RWPE1 (cell line): ENCODE data around the gene METTL15.
A peak's percentile ranks its signal among the peaks of the same experiment; 100 is the strongest.
"Not testable (repeated sequence)": the region's sequence is repeated elsewhere in the genome, so short reads cannot be mapped to it uniquely, and the experiment has no call there.

Experiments
- CTCF ChIA-PET: fragments of 350-600 bp; sonication (Branson Sonifier 250); formaldehyde crosslinking; extraction: SDS; loops from one replicate; lab custom pipeline; 2021; lab: Yijun Ruan, JAX
- POLR2A ChIA-PET: fragments of 400-600 bp; formaldehyde crosslinking; extraction: SDS; loops from one replicate; lab custom pipeline; 2020; ENCODE audit warnings: antibody characterized with exemption; ENCODE audit not compliant: low non-redundant PET; lab: Yijun Ruan, JAX
- DNase-seq: peaks from one replicate; pipeline ENCODE4 v3.0.0; 2012; ENCODE audit warnings: low spot score
- H3K27ac ChIP-seq: fragments of 450-650 bp; 2 replicates; pipeline ENCODE4 v1.5.1; 2017
- TF ChIP-seq, protein P1 (sequence below): fragments of 450-650 bp; conservative IDR thresholded peaks from 2 replicates; pipeline ENCODE4 v1.5.1; 2017; ENCODE audit warnings: low read depth, mild to moderate bottlenecking

Gene METTL15, protein sequence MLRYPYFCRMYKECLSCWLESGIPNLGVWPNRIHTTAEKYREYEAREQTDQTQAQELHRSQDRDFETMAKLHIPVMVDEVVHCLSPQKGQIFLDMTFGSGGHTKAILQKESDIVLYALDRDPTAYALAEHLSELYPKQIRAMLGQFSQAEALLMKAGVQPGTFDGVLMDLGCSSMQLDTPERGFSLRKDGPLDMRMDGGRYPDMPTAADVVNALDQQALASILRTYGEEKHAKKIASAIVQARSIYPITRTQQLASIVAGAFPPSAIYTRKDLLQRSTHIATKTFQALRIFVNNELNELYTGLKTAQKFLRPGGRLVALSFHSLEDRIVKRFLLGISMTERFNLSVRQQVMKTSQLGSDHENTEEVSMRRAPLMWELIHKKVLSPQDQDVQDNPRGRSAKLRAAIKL

DNA sequence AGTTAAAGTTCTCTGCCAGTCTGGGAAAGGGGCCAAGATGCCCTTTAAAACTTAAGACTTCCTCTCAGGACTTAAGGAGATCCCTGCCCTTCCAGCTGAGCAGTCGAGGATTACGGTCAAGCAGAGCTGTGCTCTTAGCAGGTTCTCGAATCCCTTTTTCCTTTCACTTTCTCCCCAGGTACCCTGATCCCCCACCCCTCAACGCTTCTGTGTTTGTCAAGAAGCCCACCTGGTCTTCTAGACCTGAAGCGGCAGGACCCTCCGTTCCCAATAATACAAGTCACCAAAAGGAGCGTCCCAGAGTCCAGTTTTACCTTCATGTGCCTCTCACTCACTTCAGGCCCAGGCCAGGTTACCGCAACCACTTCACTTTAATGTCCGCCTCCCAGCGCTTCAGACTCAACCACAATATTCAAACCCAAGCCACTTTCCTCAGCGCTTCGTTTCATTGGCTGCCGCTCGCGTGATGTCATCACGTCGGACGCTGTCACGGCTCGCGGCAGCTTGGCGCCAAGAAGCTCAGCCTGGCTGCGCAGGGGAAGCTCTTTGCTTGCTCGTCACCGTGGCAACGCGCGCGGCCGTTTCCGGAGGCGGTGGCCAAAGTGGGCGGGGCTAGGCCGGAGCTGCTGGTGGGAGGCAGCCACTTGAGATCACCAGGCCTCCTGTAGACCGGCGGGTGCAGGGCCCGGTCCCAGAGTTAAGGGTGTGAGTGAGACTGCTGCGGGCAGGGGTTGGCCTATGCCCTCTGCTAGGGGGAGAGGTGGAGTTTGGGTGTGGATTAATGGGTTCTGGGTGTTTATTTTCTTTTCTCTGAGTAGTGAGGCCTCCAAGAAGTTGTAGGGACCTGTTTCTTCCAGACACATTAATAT, at the start of gene METTL15, which contains the start of gene KIF18A:
Gene METTL15 (plus strand): TSS at position 639 of the 869 bp plus-strand sequence. CDS start 4,947 bp downstream, outside the sequence.
Gene KIF18A (minus strand): TSS at position 407 of the 869 bp plus-strand sequence. CDS start 10,209 bp downstream, outside the sequence.
- TF ChIP-seq, protein P1, sequence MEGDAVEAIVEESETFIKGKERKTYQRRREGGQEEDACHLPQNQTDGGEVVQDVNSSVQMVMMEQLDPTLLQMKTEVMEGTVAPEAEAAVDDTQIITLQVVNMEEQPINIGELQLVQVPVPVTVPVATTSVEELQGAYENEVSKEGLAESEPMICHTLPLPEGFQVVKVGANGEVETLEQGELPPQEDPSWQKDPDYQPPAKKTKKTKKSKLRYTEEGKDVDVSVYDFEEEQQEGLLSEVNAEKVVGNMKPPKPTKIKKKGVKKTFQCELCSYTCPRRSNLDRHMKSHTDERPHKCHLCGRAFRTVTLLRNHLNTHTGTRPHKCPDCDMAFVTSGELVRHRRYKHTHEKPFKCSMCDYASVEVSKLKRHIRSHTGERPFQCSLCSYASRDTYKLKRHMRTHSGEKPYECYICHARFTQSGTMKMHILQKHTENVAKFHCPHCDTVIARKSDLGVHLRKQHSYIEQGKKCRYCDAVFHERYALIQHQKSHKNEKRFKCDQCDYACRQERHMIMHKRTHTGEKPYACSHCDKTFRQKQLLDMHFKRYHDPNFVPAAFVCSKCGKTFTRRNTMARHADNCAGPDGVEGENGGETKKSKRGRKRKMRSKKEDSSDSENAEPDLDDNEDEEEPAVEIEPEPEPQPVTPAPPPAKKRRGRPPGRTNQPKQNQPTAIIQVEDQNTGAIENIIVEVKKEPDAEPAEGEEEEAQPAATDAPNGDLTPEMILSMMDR, result no peak
- CTCF ChIA-PET, result interaction anchor here (0.6 kb wide), 2 partner anchors 266 to 407 kb away, joined by 3 to 4 read pairs; no protein-coding TSS in a partner anchor
- peak; percentile 86 for DNase-seq
- peak within 1 kb of the TSS; percentile 91 for H3K27ac ChIP-seq
- POLR2A ChIA-PET, result no interaction called here

DNA sequence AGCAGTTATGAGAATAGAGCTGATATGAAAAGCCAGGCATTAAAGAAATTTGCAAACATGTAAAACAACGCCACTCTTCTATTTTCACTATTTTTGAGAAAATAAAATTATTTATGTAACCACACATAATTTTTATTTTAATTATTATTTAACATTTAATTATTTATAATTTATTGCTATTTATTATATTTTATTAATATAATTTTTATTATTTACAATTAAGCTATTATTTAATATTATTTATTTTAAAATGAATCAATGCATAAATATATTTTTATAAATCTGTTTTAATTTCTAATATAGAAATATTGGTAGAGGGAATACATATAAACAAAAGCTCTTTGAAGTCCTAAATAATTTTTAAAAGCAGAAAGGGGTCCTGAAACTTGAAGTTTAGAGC, 36.9 kb upstream of the METTL15 start:
- DNase-seq, result no peak
- ChIA-PET POLR2A (no interaction called here), CTCF (interaction anchor here (0.7 kb wide), 1 partner anchor 358 kb away, joined by 4 read pairs; no protein-coding TSS in a partner anchor)
- H3K27ac ChIP-seq, result no peak overlapping the region
- TF ChIP-seq, protein P1, result no peak

DNA sequence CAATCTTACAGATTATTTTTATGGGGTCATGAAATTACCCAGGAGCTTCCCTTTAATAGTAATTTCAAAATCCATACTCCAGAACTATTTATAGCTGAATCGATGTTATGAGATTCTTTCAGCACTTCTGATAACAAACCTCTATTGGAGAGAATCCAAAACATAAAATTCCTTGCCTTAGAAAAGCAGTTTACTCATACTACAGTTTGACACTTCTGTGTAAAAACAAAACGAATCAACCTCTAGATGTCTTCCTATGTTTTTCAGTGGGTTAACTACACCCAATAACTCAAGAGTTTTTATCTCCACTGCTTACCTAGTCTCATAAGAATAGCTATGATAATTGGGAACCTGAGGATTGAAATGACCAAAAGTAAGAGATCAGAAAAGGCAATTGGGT, 35.9 kb upstream of the METTL15 start:
- TF ChIP-seq, protein P1, result no peak
- H3K27ac ChIP-seq, result no peak overlapping the region
- POLR2A ChIA-PET, result no interaction called here
- no peak for DNase-seq
- CTCF ChIA-PET, result interaction anchor here (0.6 kb wide), 1 partner anchor 73 kb away, joined by 3 read pairs; no protein-coding TSS in a partner anchor

DNA sequence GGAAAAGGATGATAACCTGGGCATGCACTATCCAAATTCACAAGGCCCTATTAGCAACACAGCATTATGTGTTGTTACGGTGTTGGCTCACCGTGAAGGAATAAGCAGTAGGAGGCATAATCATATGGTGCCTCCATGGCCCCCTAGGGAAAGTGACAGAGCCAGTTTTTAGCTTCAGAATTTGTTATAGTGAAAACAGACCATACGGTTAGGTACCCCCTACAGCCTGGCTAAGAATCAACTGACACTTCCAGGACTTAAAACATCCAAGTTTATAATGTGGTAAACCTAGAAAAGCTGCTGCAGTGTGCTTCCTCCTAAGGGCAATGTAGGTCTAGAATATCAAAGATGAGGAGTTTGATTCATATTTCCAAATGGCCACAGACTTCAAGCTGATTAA, 30.7 kb upstream of the METTL15 start:
- ChIA-PET CTCF (interaction anchor here (0.5 to 0.6 kb wide), 2 partner anchors 9 to 314 kb away, joined by 3 read pairs; no protein-coding TSS in a partner anchor), POLR2A (no interaction called here)
- TF ChIP-seq, protein P1, result no peak
- DNase-seq, result no peak
- H3K27ac ChIP-seq, result no peak overlapping the region

DNA sequence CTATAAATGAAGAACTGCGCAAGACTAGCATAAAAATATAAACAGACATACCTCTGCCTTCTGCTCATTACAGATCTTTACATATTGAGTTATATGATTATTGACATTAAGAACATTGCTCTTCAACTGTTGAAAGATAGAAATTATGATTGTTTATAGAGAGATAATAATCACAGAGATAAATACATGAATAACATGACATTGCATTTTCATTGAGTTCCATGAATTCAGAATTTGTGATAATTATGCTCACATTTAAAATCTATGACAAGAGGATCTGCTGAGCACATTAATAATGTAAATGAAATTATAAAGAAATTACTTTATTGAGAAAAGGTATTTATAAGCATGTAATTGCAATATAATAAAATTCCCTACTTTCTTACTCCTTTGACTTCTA, 25.1 kb upstream of the METTL15 start:
- ChIA-PET POLR2A (no interaction called here), CTCF (no interaction called here)
- H3K27ac ChIP-seq, result no peak overlapping the region
- DNase-seq, result no peak
- TF ChIP-seq, protein P1, result no peak

DNA sequence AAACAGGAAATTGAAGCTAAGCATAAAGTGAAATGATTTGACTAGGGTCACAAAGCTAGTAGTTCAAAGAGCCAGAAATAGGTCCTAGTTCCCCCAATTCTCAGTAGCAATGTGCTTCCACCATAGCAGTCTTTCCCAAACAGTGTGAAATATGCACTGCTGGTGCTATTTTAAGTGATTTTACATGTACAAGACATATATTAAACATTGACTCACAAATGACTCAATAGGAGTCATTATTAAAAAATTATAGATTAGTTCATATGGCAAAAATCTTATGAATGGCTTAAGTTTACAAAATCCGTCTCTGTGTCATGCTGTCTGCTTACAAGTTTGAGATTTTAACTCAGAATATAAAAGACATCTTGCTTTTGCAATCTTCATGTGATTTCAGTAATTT, 21.6 kb upstream of the METTL15 start:
- TF ChIP-seq, protein P1, result no peak
- peak; percentile 49 for DNase-seq
- ChIA-PET CTCF (no interaction called here), POLR2A (no interaction called here)
- no peak overlapping the region for H3K27ac ChIP-seq

DNA sequence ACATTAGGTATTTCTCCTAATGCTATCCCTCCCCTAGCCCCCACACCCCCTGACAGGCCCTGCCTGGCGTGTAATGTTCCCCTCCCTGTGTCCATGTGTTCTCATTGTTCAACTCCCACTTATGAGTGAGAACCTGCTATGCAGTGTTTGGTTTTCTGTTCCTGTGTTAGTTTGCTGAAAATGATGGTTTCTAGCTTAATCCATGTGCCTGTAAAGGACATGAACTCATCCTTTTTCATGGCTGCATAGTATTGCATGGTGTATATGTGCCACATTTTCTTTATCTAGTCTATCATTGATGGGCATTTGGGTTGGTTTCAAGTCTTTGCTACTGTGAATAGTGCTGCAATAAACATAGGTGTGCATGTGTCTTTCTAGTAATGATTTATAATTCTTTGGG, 21.0 kb upstream of the METTL15 start:
- H3K27ac ChIP-seq, POLR2A ChIA-PET, DNase-seq, CTCF ChIA-PET: not testable (repeated sequence)

DNA sequence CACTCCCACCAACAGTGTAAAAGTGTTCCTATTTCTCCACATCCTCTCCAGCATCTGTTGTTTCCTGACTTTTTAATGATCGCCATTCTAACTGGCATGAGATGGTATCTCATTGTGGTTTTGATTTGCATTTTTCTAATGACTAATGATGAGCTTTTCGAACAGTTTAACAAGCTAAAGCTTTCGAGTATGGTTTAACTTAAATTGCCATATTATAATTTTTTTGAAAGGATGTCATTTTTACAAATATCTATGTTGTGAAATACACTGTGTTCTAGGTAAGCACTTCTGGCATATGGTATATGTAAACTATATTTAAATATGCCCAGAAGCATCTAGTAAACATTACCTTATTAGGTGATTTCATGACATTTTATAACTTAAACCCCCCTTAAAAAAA, 20.5 kb upstream of the METTL15 start:
- CTCF ChIA-PET, H3K27ac ChIP-seq, POLR2A ChIA-PET, DNase-seq: not testable (repeated sequence)
